CD4-positive, CD25-positive, alpha-beta regulatory T cell (primary cell): ENCODE data around the gene LOXL3. TPM values are rescaled to one million over a fixed set of nuclear protein-coding genes. Genes with fewer than 3 reads are reported as not detected.

Source experiments
- ATAC-seq, 2 donors: fragments of 150-1000 bp; cut with Tn5 transposase; one replicate each; pipeline ENCODE4 v1.10.0; 2021; ENCODE audit warnings: low read depth in 2 of 2, moderate number of reproducible peaks in 2 of 2, moderate library complexity in 1 of 2
- DNase-seq, 3 donors: peaks; one replicate each; pipeline versions ENCODE4 v3.0.0 to v3.0.0-alpha.2; 2012 to 2022; ENCODE audit warnings: mixed read lengths in 1 of 3
- H3K27ac ChIP-seq: one replicate; pipeline ENCODE4 v1.7.0; 2013; ENCODE audit warnings: mild to moderate bottlenecking, low read length; ENCODE audit not compliant: insufficient read depth, poor library complexity, severe bottlenecking
- H3K27me3 ChIP-seq: one replicate; pipeline ENCODE4 v1.7.0; 2013; ENCODE audit warnings: low read length; ENCODE audit not compliant: control insufficient read depth, insufficient read depth
- H3K36me3 ChIP-seq: one replicate; pipeline ENCODE4 v1.7.0; 2013; ENCODE audit warnings: mild to moderate bottlenecking, low read length, moderate library complexity; ENCODE audit not compliant: control insufficient read depth, insufficient read depth
- H3K4me1 ChIP-seq: 2 replicates; pipeline ENCODE4 v1.7.0; 2013; ENCODE audit warnings: mild to moderate bottlenecking, low read length; ENCODE audit not compliant: insufficient read depth, control insufficient read depth, poor library complexity, severe bottlenecking
- H3K4me3 ChIP-seq: one replicate; pipeline ENCODE4 v1.7.0; 2013; ENCODE audit warnings: low read depth, mild to moderate bottlenecking, low read length, moderate library complexity
- H3K9me3 ChIP-seq, 2 experiments: 1 replicate in 1 of 2; 2 replicates in 1 of 2; pipeline ENCODE4 v1.7.0; 2013; ENCODE audit warnings: low read length in 2 of 2, mild to moderate bottlenecking in 1 of 2, moderate library complexity in 1 of 2; ENCODE audit not compliant: control insufficient read depth in 2 of 2
- H3K27ac Mint-ChIP-seq, 3 donors: one replicate each; pipeline ENCODE4 v1.8.0; 2020 to 2022; ENCODE audit warnings: mild to moderate bottlenecking in 3 of 3, mixed read lengths in 3 of 3, moderate library complexity in 2 of 3
- H3K27me3 Mint-ChIP-seq: one replicate; pipeline ENCODE4 v1.8.0; 2022; ENCODE audit warnings: mild to moderate bottlenecking, mixed read lengths
- H3K36me3 Mint-ChIP-seq: one replicate; pipeline ENCODE4 v1.8.0; 2020; ENCODE audit warnings: mixed read lengths
- H3K4me1 Mint-ChIP-seq, 4 donors: one replicate each; pipeline ENCODE4 v1.8.0; 2020 to 2022; ENCODE audit warnings: mixed read lengths in 4 of 4, mild to moderate bottlenecking in 1 of 4
- H3K4me3 Mint-ChIP-seq, 4 donors: one replicate each; pipeline ENCODE4 v1.8.0; 2020 to 2022; ENCODE audit warnings: mild to moderate bottlenecking in 4 of 4, mixed read lengths in 4 of 4, moderate library complexity in 3 of 4
- H3K9me3 Mint-ChIP-seq, 7 donors: one replicate each; pipeline ENCODE4 v1.8.0; 2020 to 2022; ENCODE audit warnings: mixed read lengths in 7 of 7, mild to moderate bottlenecking in 3 of 7, moderate library complexity in 2 of 7
- polyA plus RNA-seq, 4 donors: library from polyadenylated mRNA; unstranded; fragments of 300-500 nt; fragmentation: Illumina TruSeq; gene quantifications; one replicate each; pipeline ENCODE4 v1.2.3, GENCODE V29; 2021
- total RNA-seq: library from RNA; stranded (reverse); gene quantifications from one replicate; pipeline ENCODE4 v1.2.3, GENCODE V29; 2022

LOXL3 gene
- total and polyA plus RNA-seq, 5 donors from 2014 or later, result 0.09 to 1.1 TPM; not detected in 3

- peaks cover 40% of the 10 kb centered on the region for H3K4me1 ChIP-seq
Measured at GRCh38 chr2:74499940-74500577, 53.7 kb downstream of the LOXL3 start.

GRCh38 chr2:74499267-74499939 lies 54.3 kb downstream of the LOXL3 start, which contains the start of gene LBX2:
LBX2 (minus strand) TSS chr2:74499603; CDS start chr2:74499537, 66 bp downstream.
- no peaks in the 10 kb centered on the region for H3K9me3 ChIP-seq
- no peak within 1 kb of the TSS for H3K27ac ChIP-seq
- Mint-ChIP-seq H3K27ac (peak within 1 kb of the TSS in 1 of 3 donors; percentile 41), H3K27me3 (peaks cover 58% of the 10 kb centered on the region), H3K4me1 (peaks cover 0 to 60% (median 16%) of the 10 kb centered on the region in 4 donors), H3K36me3 (peaks cover 11% of the 10 kb centered on the region), H3K9me3 (peaks cover 0 to 1% (median 0%) of the 10 kb centered on the region in 7 donors), H3K4me3 (peak within 1 kb of the TSS; percentile 80 to 91 (median 88))
- no peak for ATAC-seq
- H3K36me3 ChIP-seq, result no peaks in the 10 kb centered on the region
- peak within 1 kb of the TSS; percentile 65 for H3K4me3 ChIP-seq
- H3K27me3 ChIP-seq, result peaks cover 2% of the 10 kb centered on the region
- H3K4me1 ChIP-seq, result peaks cover 40% of the 10 kb centered on the region
- DNase-seq, result peak in 2 of 3 donors; percentile 8 to 53

More at GRCh38 chr2:74499940-74500577, 53.7 kb downstream of the LOXL3 start:
- Mint-ChIP-seq H3K4me1 (peaks cover 0 to 67% (median 22%) of the 10 kb centered on the region in 4 donors), H3K27ac (no peak overlapping the region), H3K36me3 (peaks cover 17% of the 10 kb centered on the region), H3K9me3 (peaks cover 0 to 1% (median 0%) of the 10 kb centered on the region in 7 donors), H3K27me3 (peaks cover 62% of the 10 kb centered on the region), H3K4me3 (peak overlapping the region; percentile 56 to 83 (median 71))
- Histone ChIP-seq H3K9me3 (no peaks in the 10 kb centered on the region), H3K4me3 (no peak overlapping the region), H3K27me3 (peaks cover 2% of the 10 kb centered on the region), H3K27ac (no peak overlapping the region), H3K36me3 (peaks cover 3% of the 10 kb centered on the region)
- ATAC-seq (no peak), DNase-seq (no peak)

DNA sequence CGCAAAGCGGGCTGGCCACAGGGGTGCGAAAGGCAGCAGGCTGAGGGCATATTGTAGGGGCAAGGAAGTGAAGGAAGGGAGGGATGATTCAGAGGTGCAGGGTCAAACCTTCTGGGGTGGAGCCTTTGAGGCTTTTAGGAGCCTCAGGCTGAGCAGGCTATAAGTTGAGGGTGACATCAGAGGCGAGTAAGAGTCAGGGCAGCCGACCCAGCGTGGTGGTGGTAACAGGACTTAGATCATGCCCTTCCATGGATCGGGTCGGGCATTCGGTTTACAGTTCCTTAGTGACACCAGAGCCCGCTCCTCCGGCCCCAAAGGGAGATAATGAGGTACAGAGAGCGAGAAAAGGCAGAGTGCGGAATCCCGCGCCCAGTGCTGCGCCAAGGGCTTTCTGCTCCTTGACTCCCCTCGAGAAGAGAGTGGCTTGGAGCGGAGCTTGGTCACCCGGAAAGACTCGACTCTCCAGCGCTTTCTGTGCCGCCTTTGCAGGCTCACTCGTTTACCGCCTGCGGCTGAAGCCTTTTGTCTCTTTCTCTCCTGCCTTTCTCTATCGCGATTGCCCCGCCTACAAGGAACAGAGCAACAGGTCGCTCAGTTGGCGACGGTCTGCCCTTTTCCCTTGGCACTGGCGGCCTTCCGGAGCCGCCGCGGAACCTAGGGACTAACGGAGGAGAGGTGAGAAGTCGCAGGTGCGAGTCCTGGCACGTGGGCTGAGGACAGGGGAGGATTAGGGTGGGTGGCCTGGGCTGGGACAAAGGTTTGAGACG lies 55.1 kb downstream of the LOXL3 start:
- no peaks in the 10 kb centered on the region for H3K9me3 ChIP-seq
- H3K4me3 Mint-ChIP-seq, result peak overlapping the region; percentile 80 to 91 (median 88)
- H3K4me1 ChIP-seq, result peaks cover 38% of the 10 kb centered on the region
- peak overlapping the region in 1 of 3 donors; percentile 41 for H3K27ac Mint-ChIP-seq
- H3K36me3 Mint-ChIP-seq, result peaks cover 15% of the 10 kb centered on the region
- H3K4me3 ChIP-seq, result peak overlapping the region; percentile 65
- peaks cover 0 to 53% (median 12%) of the 10 kb centered on the region in 4 donors for H3K4me1 Mint-ChIP-seq
- H3K27me3 Mint-ChIP-seq, result peaks cover 51% of the 10 kb centered on the region
- peaks cover 2% of the 10 kb centered on the region for H3K27me3 ChIP-seq
- peaks cover 2% of the 10 kb centered on the region for H3K36me3 ChIP-seq
- no peak overlapping the region for H3K27ac ChIP-seq
- DNase-seq (peak in 2 of 3 donors; percentile 23 to 46), ATAC-seq (peak; percentile 23 to 27)
- peaks cover 0 to 1% (median 0%) of the 10 kb centered on the region in 7 donors for H3K9me3 Mint-ChIP-seq

DNA sequence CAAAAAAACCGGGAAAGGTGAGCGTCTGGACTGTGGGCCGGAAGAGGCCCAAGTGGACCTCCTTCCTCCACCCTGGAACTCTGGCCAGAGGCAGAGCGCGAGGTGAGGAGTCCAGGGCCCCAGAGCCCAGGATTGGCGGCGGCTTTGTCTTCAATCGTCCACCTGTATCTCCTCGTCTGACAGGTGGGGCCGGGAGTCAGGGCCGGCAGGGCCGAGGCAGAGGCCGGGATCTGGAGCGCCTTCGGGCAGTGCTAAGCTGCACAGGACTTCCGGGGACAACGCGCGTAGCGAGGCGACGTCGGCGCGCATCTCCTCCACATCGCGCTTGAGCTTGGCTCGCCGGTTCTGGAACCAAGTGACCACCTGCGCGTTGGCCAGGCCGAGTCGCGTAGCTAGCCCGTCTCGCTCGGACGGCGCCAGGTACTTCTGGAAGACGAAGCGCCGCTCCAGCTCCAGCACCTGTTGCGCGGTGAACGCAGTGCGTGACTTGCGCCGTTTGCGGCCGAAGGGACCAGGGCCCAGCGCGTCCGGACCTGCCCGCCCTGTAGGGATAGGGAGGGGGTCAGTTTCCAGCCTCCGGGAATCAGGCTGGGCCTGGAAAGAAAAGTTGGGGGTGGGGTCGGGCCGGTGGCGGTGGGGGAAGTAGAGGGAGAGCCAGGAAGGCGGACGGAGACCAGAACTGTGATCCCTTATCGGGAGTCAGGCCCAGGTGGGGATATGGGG lies 55.8 kb downstream of the LOXL3 start:
- H3K27me3 Mint-ChIP-seq, result peaks cover 47% of the 10 kb centered on the region
- H3K4me1 Mint-ChIP-seq, result peaks cover 0 to 46% (median 12%) of the 10 kb centered on the region in 4 donors
- H3K4me1 ChIP-seq, result peaks cover 31% of the 10 kb centered on the region

DNA sequence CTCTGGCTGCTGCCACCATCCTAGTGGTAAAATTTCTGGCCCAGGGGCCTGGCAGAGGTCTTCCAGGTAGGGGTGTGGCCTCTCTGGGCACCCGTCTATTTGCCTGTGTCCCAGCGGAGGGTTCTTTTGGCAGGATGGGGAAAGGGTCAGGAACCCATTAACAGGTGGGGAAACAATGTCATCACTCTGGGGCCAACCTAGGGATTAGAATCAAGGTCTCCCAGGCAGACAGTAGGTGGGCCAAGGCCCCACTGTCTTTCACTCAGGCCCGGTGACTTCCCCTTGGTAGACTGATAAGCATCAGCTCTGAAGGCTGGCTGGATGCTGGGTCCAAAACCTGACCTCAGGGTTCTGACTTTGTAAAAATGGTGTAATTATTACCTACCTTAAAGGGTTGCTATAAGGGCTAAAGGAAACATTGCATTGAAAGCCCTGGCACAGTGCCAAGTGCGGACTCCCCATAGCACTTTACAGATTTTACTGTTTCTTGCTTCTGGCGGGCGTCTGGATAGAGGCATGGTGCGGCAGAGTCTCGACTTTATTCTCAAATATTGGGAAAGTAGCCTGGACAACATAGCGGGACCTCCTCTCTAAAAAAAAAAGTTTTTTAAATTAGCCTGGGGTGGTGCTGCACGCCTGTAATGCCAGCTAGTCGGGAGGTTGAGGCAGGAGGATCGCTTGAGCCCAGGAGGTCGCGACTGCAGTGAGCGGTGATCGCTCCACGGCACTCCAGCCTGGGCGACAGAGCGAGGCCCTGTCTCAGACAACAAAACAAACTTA lies 56.6 kb downstream of the LOXL3 start:
- no peaks in the 10 kb centered on the region for H3K9me3 ChIP-seq
- DNase-seq (no peak), ATAC-seq (no peak)
- Mint-ChIP-seq H3K36me3 (peaks cover 23% of the 10 kb centered on the region), H3K4me1 (peaks cover 0 to 38% (median 12%) of the 10 kb centered on the region in 4 donors), H3K27me3 (peaks cover 40% of the 10 kb centered on the region), H3K27ac (no peak overlapping the region), H3K9me3 (peaks cover 0 to 1% (median 0%) of the 10 kb centered on the region in 7 donors), H3K4me3 (peak overlapping the region; percentile 71 to 91 (median 82))
- H3K36me3 ChIP-seq, result peaks cover 14% of the 10 kb centered on the region
- H3K27ac ChIP-seq, result no peak overlapping the region
- H3K27me3 ChIP-seq, result peaks cover 2% of the 10 kb centered on the region
- H3K4me3 ChIP-seq, result no peak overlapping the region
- peaks cover 23% of the 10 kb centered on the region for H3K4me1 ChIP-seq

More for the DNA sequence above, 55.8 kb downstream of the LOXL3 start:
- Histone ChIP-seq H3K27me3 (peaks cover 2% of the 10 kb centered on the region), H3K9me3 (no peaks in the 10 kb centered on the region), H3K27ac (no peak overlapping the region), H3K4me3 (peak overlapping the region; percentile 65), H3K36me3 (peaks cover 6% of the 10 kb centered on the region)
- Mint-ChIP-seq H3K27ac (peak overlapping the region in 1 of 3 donors; percentile 41), H3K4me3 (peak overlapping the region; percentile 80 to 91 (median 88)), H3K9me3 (peaks cover 0 to 1% (median 0%) of the 10 kb centered on the region in 7 donors), H3K36me3 (peaks cover 22% of the 10 kb centered on the region)
- ATAC-seq, result peak; percentile 17 to 32
- peak in 2 of 3 donors; percentile 22 to 57 for DNase-seq

GRCh38 chr2:74495440-74495839 lies 58.3 kb downstream of the LOXL3 start:
- H3K27ac ChIP-seq, result no peak overlapping the region
- H3K9me3 Mint-ChIP-seq, result no peaks in the 10 kb centered on the region
- peak overlapping the region in 1 of 4 donors; percentile 56 for H3K4me3 Mint-ChIP-seq
- H3K4me1 Mint-ChIP-seq, result peaks cover 0 to 29% (median 9%) of the 10 kb centered on the region in 4 donors
- no peaks in the 10 kb centered on the region for H3K27me3 ChIP-seq
- H3K27me3 Mint-ChIP-seq, result peaks cover 23% of the 10 kb centered on the region
- no peak overlapping the region for H3K27ac Mint-ChIP-seq
- no peak for DNase-seq
- peaks cover 31% of the 10 kb centered on the region for H3K36me3 ChIP-seq
- no peak for ATAC-seq
- H3K4me1 ChIP-seq, result peaks cover 23% of the 10 kb centered on the region
- no peaks in the 10 kb centered on the region for H3K9me3 ChIP-seq
- H3K36me3 Mint-ChIP-seq, result peaks cover 30% of the 10 kb centered on the region
- no peak overlapping the region for H3K4me3 ChIP-seq
